Nephron progenitor cell (in vitro differentiated cells): ENCODE measurements around the gene SLC41A1.

Source experiments
- DNase-seq: peaks from one replicate; pipeline ENCODE4 v3.0.0; 2021
- H3K27ac Mint-ChIP-seq: 2 replicates; pipeline ENCODE4 v1.8.0; 2021; ENCODE audit warnings: mild to moderate bottlenecking, moderate library complexity, mixed read lengths
- H3K27me3 Mint-ChIP-seq: 2 replicates; pipeline ENCODE4 v1.8.0; 2021; ENCODE audit warnings: mild to moderate bottlenecking, low read depth, mixed read lengths; ENCODE audit not compliant: poor library complexity
- H3K36me3 Mint-ChIP-seq: 2 replicates; pipeline ENCODE4 v1.8.0; 2021; ENCODE audit warnings: low read depth, mixed read lengths
- H3K4me1 Mint-ChIP-seq: 2 replicates; pipeline ENCODE4 v1.8.0; 2021; ENCODE audit warnings: mixed read lengths
- H3K4me3 Mint-ChIP-seq: 2 replicates; pipeline ENCODE4 v1.8.0; 2021; ENCODE audit warnings: mild to moderate bottlenecking, moderate library complexity, mixed read lengths
- H3K9me3 Mint-ChIP-seq: 2 replicates; pipeline ENCODE4 v1.8.0; 2021; ENCODE audit warnings: mild to moderate bottlenecking, moderate library complexity, mixed read lengths
- TF ChIP-seq, protein P1 (sequence below): fragments of 200-600 bp; sonication (generic); IDR thresholded peaks from 2 replicates; pipeline ENCODE4 v1.5.0; 2021; ENCODE audit warnings: antibody characterized with exemption

Gene SLC41A1

DNA sequence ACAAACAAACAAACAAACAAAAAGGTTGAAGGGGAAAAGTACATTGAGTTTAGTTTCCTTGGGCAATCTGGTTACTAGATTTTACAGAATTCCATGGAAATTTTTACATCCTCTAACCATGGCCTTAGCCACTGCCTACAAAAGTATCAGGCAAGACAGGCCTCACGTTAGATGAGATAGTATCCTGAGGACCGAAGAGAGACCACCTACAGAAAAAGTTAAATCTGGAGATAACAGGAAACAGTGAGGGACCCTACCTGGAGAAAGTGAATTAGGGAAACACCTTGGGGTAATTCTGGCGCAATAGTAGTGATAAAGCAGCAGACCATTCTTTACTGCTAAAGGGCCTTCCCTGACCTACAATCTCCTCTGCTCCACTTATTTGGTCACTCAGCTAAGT lies 46.4 kb downstream of the SLC41A1 start:
- DNase-seq: no peak
- Mint-ChIP-seq H3K27ac (no peak overlapping the region), H3K4me1 (no peaks in the 10 kb centered on the region), H3K36me3 (no peaks in the 10 kb centered on the region), H3K9me3 (no peaks in the 10 kb centered on the region), H3K4me3 (no peak overlapping the region), H3K27me3 (peaks cover 19% of the 10 kb centered on the region)
- TF ChIP-seq, protein P1, sequence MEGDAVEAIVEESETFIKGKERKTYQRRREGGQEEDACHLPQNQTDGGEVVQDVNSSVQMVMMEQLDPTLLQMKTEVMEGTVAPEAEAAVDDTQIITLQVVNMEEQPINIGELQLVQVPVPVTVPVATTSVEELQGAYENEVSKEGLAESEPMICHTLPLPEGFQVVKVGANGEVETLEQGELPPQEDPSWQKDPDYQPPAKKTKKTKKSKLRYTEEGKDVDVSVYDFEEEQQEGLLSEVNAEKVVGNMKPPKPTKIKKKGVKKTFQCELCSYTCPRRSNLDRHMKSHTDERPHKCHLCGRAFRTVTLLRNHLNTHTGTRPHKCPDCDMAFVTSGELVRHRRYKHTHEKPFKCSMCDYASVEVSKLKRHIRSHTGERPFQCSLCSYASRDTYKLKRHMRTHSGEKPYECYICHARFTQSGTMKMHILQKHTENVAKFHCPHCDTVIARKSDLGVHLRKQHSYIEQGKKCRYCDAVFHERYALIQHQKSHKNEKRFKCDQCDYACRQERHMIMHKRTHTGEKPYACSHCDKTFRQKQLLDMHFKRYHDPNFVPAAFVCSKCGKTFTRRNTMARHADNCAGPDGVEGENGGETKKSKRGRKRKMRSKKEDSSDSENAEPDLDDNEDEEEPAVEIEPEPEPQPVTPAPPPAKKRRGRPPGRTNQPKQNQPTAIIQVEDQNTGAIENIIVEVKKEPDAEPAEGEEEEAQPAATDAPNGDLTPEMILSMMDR: no peak

DNA sequence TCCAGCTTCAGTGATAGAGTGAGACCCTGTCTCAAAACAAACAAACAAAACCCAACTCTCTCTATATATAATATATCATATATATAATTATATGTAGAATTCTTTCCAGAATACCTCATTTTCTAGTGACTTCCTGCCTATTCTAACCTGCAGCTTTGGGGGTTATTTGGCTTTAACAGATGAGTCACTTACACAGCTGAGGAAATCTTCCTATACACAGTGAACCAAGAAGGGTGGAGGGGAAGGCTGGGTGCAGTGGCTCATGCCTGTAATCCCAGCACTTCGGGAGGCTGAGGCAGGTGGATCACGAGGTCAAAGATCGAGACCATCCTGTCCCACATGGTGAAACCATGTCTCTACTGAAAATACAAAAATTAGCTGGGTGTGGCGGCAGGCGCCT lies 47.0 kb downstream of the SLC41A1 start:
- Mint-ChIP-seq H3K27me3 (peaks cover 13% of the 10 kb centered on the region), H3K9me3 (no peaks in the 10 kb centered on the region)

DNA sequence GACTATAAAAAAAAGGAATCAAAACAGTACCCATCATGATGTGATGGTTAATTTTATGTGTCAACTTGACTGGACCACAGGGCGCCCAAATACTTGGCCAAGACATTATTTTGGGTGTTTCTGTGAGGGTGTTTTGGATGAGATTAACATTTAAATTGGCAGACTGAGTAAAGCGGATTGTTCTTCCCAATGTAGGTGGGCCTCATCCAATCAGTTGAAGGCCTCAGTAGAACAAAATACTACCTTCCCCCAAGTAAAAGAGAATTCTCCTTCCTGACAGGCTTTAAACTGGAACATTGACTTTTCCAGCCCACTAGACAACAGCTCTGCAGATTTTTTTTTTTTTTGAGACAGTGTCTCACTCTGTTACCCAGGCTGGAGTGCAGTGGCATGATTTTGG lies 48.4 kb downstream of the SLC41A1 start:
- Mint-ChIP-seq H3K27me3 (peaks cover 7% of the 10 kb centered on the region), H3K9me3 (no peaks in the 10 kb centered on the region), H3K4me1 (no peaks in the 10 kb centered on the region), H3K27ac (no peak overlapping the region), H3K4me3 (no peak overlapping the region), H3K36me3 (no peaks in the 10 kb centered on the region)
- TF ChIP-seq, protein P1: no peak
- DNase-seq: no peak

More for the DNA sequence above, 47.0 kb downstream of the SLC41A1 start:
- Mint-ChIP-seq H3K27ac (no peak overlapping the region), H3K36me3 (no peaks in the 10 kb centered on the region), H3K4me3 (no peak overlapping the region), H3K4me1 (no peaks in the 10 kb centered on the region)
- DNase-seq: no peak
- TF ChIP-seq, protein P1: no peak

DNA sequence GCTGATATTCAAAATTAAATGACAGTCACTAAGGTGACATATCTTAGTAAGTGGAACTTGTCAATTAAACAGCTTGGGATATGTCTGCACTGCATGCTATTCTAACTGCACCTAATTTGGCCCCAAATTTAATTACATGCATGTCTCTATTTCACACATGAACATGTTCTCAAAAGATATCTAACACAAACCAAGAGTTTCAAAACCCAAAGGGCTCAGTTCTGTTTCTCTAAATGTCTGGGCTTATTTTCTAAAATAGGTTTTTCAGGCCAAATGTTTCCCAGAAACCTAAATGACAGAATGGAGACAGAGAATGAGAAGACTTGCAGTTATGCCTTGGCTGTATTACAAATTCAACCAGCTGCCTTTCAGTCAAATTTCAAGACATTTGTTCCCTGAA lies 49.0 kb downstream of the SLC41A1 start:
- no peak for DNase-seq
- H3K36me3 Mint-ChIP-seq: no peaks in the 10 kb centered on the region
- TF ChIP-seq, protein P1: no peak
- no peaks in the 10 kb centered on the region for H3K9me3 Mint-ChIP-seq
- peaks cover 4% of the 10 kb centered on the region for H3K27me3 Mint-ChIP-seq
- no peak overlapping the region for H3K4me3 Mint-ChIP-seq
- H3K27ac Mint-ChIP-seq: no peak overlapping the region
- no peaks in the 10 kb centered on the region for H3K4me1 Mint-ChIP-seq

DNA sequence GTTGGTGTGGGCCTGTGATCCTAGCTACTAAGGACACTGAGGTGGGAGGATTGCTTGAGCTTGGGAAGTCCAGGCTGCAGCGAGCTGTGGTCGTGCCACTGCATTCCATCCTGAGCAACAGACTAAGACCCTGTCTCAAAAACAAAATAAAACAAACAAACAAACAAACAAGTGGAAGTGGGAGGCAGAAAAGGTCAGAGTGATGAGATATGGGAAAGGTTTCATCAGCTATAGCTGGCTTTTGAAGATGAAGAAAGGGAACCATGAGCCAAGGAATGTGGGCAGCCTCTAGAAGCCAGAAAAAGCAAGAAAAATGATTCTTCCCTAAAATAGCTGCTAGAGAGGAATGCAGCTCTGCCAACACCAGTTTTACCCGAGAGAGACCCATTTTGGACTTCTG lies 52.4 kb downstream of the SLC41A1 start:
- Mint-ChIP-seq H3K27ac (no peak overlapping the region), H3K36me3 (no peaks in the 10 kb centered on the region), H3K27me3 (peaks cover 16% of the 10 kb centered on the region), H3K4me1 (no peaks in the 10 kb centered on the region), H3K9me3 (no peaks in the 10 kb centered on the region), H3K4me3 (no peak overlapping the region)
- TF ChIP-seq, protein P1: no peak
- no peak for DNase-seq

DNA sequence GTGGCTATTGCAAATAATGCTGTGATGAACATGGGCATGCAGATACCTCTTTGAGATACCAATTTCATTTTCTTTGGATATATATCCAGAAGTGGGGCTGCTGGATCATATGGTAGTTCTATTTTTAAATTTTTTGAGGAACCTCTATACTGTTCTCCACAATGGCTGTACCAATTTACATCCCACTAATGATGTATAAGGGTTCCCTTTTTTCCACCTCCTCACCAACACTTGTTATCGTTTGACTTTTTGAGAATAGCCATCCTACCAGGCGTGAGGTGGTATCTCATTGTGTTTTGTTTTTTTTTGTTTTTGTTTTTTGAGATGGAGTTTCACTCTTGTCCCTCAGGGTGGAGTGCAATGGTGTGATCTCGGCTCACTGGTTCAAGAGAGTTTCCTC lies 56.4 kb downstream of the SLC41A1 start:
- Mint-ChIP-seq H3K9me3 (peaks cover 4% of the 10 kb centered on the region), H3K4me1 (no peaks in the 10 kb centered on the region), H3K27ac (no peak overlapping the region), H3K27me3 (peaks cover 41% of the 10 kb centered on the region), H3K4me3 (no peak overlapping the region), H3K36me3 (no peaks in the 10 kb centered on the region)
- no peak for DNase-seq
- TF ChIP-seq, protein P1: no peak
